Motor neuron (in vitro differentiated cells): Measurements from ENCODE around the gene PRDM5. TPM values are rescaled to one million over a fixed set of nuclear protein-coding genes. Genes with fewer than 3 reads are reported as not detected.

Source experiments
- ATAC-seq, 8 experiments: fragments of 200-7000 bp; cut with Tn5 transposase; replicated peaks in 6 of 8; 2 replicates each; pipeline ENCODE4 v1.8.0; 2021; ENCODE audit warnings: mild to moderate bottlenecking in 8 of 8, moderate library complexity in 8 of 8
- H3K27ac ChIP-seq, 2 donors: fragments of 250-450 bp; sonication (Bioruptor Pico); 2 replicates each; pipeline ENCODE4 v1.9.0; 2021; ENCODE audit warnings: antibody characterized with exemption in 2 of 2, mild to moderate bottlenecking in 2 of 2, moderate library complexity in 1 of 2
- H3K4me1 ChIP-seq, 2 donors: fragments of 250-450 bp; sonication (Bioruptor Pico); replicated peaks in 1 of 2; 2 replicates each; pipeline ENCODE4 v1.6.1; 2021; ENCODE audit warnings: antibody characterized with exemption in 2 of 2, mild to moderate bottlenecking in 2 of 2, moderate library complexity in 1 of 2
- H3K4me3 ChIP-seq, 5 donors: fragments of 250-450 bp; sonication (Bioruptor Pico); 2 replicates each; pipeline ENCODE4 v1.9.0; 2021; ENCODE audit warnings: antibody characterized with exemption in 5 of 5, mild to moderate bottlenecking in 5 of 5, moderate library complexity in 4 of 5
- WGBS, 10 experiments: fragments of 450-650 bp; shearing (Covaris generic); methylation state at CpG; one replicate each; pipeline ENCODE4 v1.0.0; 2022; 5-methylcytosine and 5-hydroxymethylcytosine counted together
- in situ Hi-C, 9 experiments: fragments of 400-800 bp; cut with MboI; loops; one replicate each; pipeline ENCODE4 v1.15.0; 2021; ENCODE audit warnings: low sequenced_read_pairs in 9 of 9, low pct_unique_long_range_greater_than_20kb in 2 of 9; ENCODE audit not compliant: unreplicated experiment in 9 of 9
- total RNA-seq, 8 experiments: library from RNA; unstranded; fragments of 300-600 nt; gene quantifications; 2 replicates each; pipeline versions ENCODE4 v1.2.3 to v1.2.4, GENCODE V29; 2022

The PRDM5 gene
- 10 to 100 TPM in 7 of 8 experiments, 1 to 10 TPM in 1; 6.3 to 23.5 (median 15.4) TPM for total RNA-seq

GRCh38 chr4:120922381-120923206 lies at the start of gene PRDM5:
PRDM5 (minus strand) TSS chr4:120922726; CDS start chr4:120922608, 118 bp downstream.
- Histone ChIP-seq H3K4me1 (peaks cover 9 to 18% of the 10 kb centered on the region in 2 donors), H3K27ac (peak within 1 kb of the TSS; percentile 81 to 90), H3K4me3 (peak within 1 kb of the TSS; percentile 59 to 74 (median 69))
- in situ Hi-C loops: no loop called here
- 0% methylated on average over 1 to 11 of the region's 86 CpGs; no CpG with 5 or more reads in 6 of the 10 experiments for WGBS, 10 experiments
- peak; percentile 47 to 72 (median 69) for ATAC-seq

GRCh38 chr4:120971884-120972283 lies 49.4 kb upstream of the PRDM5 start:
- H3K4me1 ChIP-seq: peaks cover 13% of the 10 kb centered on the region in 2 donors
- no peak overlapping the region for H3K27ac ChIP-seq
- in situ Hi-C loops: no loop called here
- peak in 5 of 8 experiments; percentile 68 to 83 (median 78) for ATAC-seq
- WGBS, 10 experiments: 0 to 88% (median 50%) methylated on average over 1 of the region's 1 CpG; no CpG with 5 or more reads in 7 of the 10 experiments
- no peak overlapping the region for H3K4me3 ChIP-seq

DNA sequence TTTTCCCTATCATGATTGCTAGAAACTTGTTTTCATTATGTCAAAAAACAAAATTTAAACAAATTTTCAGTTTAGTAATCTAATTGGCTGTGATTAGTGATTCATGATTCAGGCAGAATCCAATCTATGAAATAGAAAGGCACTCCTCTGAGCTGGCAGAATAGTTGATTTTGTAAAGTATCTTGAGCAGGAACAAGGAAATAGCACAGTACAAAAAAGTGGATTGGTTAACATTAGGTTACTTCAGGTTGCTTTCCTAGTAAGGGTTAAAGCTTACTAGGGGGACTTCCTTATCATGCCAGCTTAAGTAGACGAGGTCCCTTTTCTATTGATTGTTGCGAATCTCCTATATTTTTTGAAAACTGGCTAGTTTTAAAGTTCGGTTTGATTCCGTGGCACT lies 43.4 kb upstream of the PRDM5 start:
- Histone ChIP-seq H3K27ac (no peak overlapping the region), H3K4me1 (no peaks in the 10 kb centered on the region), H3K4me3 (no peak overlapping the region)
- ATAC-seq: no peak
- WGBS, 10 experiments: 43 to 100% (median 89%) methylated on average over 2 to 4 of the region's 4 CpGs; no CpG with 5 or more reads in 1 of the 10 experiments
- in situ Hi-C loops: no loop called here

- H3K4me1 ChIP-seq: no peaks in the 10 kb centered on the region
- no peak overlapping the region for H3K4me3 ChIP-seq
- in situ Hi-C loops: no loop called here
- ATAC-seq: no peak
- no peak overlapping the region for H3K27ac ChIP-seq
- 0 to 71% (median 11%) methylated on average over 1 of the region's 1 CpG; no CpG with 5 or more reads in 2 of the 10 experiments for WGBS, 10 experiments
Measured at GRCh38 chr4:120964596-120964995, 42.1 kb upstream of the PRDM5 start.

DNA sequence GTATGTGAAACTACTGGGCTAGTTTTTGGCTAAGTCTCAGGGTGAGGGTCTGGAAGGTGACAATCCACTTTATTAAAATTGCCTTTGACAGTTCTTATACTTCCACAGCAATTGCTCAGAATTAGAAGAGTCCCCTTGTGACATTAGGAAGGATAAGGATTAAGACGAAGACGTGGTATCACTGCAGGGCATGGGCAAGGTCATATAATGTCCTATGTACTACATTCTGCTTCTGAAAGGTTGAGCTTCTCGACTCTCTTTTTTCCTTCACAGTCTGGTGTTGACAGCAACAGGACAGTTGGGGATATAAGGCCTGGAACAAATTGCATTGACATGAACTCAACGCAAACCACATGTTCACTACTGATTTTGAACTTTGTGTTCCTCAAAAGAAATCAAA lies 40.9 kb upstream of the PRDM5 start:
- Histone ChIP-seq H3K4me1 (no peaks in the 10 kb centered on the region), H3K27ac (no peak overlapping the region), H3K4me3 (no peak overlapping the region)
- in situ Hi-C loops: no loop called here
- WGBS, 10 experiments: 20 to 100% (median 80%) methylated on average over 1 to 4 of the region's 4 CpGs; no CpG with 5 or more reads in 1 of the 10 experiments
- ATAC-seq: no peak

GRCh38 chr4:120960656-120961267 lies 38.2 kb upstream of the PRDM5 start:
- in situ Hi-C loops: no loop called here
- no peaks in the 10 kb centered on the region for H3K4me1 ChIP-seq
- no peak overlapping the region for H3K4me3 ChIP-seq
- H3K27ac ChIP-seq: no peak overlapping the region
- WGBS, 10 experiments: 17 to 100% (median 100%) methylated on average over 1 to 2 of the region's 2 CpGs; no CpG with 5 or more reads in 3 of the 10 experiments
- peak in 2 of 8 experiments; percentile 66 to 81 for ATAC-seq

- 37 to 100% (median 75%) methylated on average over 1 to 4 of the region's 4 CpGs; no CpG with 5 or more reads in 2 of the 10 experiments for WGBS, 10 experiments
- no peak overlapping the region for H3K4me3 ChIP-seq
- no peak for ATAC-seq
- H3K27ac ChIP-seq: no peak overlapping the region
- no peaks in the 10 kb centered on the region for H3K4me1 ChIP-seq
- in situ Hi-C loops: no loop called here
Measured at GRCh38 chr4:120948382-120948781, 25.9 kb upstream of the PRDM5 start.

GRCh38 chr4:120942776-120943175 lies 20.2 kb upstream of the PRDM5 start:
- no peak for ATAC-seq
- Histone ChIP-seq H3K27ac (no peak overlapping the region), H3K4me3 (no peak overlapping the region), H3K4me1 (no peaks in the 10 kb centered on the region)
- in situ Hi-C loops: no loop called here
- WGBS, 10 experiments: 31 to 94% (median 79%) methylated on average over 2 to 3 of the region's 3 CpGs

DNA sequence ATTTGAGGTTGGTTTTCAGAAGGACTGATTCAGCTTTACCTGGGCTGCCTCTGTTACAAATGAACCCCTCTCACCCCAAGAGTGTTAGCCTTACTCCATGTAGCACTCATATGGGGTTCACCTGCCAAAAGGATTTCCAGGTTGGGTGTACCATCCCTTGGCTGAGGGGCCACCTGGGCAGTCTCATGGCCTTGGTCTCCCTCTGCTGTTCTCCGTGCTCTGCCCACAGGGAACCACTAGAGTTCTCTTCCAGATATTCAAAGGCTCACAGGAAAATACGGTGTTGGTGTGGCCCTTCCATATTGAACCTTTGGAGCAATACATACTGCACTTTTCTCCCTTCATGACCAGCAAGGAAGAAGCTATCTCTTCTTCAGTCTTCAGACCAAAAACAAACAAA lies 18.0 kb upstream of the PRDM5 start:
- Histone ChIP-seq H3K27ac (no peak overlapping the region), H3K4me1 (no peaks in the 10 kb centered on the region), H3K4me3 (no peak overlapping the region)
- no peak for ATAC-seq
- WGBS, 10 experiments: 50 to 100% (median 91%) methylated on average over 1 to 2 of the region's 2 CpGs; no CpG with 5 or more reads in 4 of the 10 experiments
- in situ Hi-C loops: no loop called here

DNA sequence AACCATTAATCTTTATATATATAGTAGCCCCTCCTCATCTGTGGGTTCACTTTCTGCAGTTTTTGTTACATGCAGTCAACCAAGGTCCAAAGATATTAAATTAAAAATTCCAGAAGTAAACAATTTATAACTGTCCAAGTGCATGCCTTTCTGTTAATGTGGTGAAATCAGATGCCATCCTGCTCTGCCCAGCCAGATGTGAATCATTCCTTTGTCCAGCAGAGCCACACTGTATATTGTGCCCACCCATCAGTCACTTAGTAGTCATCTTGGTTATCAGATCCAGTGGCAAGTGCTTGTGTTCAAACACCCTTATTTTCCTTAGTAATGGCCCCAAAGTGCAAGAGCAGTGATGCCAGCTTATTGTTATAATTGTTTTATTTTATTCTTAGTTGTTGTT lies 17.2 kb upstream of the PRDM5 start:
- ATAC-seq: no peak
- H3K4me3 ChIP-seq: no peak overlapping the region
- H3K27ac ChIP-seq: no peak overlapping the region
- H3K4me1 ChIP-seq: no peaks in the 10 kb centered on the region
- in situ Hi-C loops: no loop called here

GRCh38 chr4:120929847-120930246 lies 7.3 kb upstream of the PRDM5 start:
- no peak for ATAC-seq
- Histone ChIP-seq H3K27ac (no peak overlapping the region), H3K4me3 (no peak overlapping the region), H3K4me1 (no peaks in the 10 kb centered on the region)
- 38 to 100% (median 81%) methylated on average over 1 of the region's 1 CpG; no CpG with 5 or more reads in 4 of the 10 experiments for WGBS, 10 experiments
- in situ Hi-C loops: no loop called here

- peaks cover 0 to 4% of the 10 kb centered on the region in 2 donors for H3K4me1 ChIP-seq
Measured at GRCh38 chr4:120927801-120928409, 5.4 kb upstream of the PRDM5 start.

DNA sequence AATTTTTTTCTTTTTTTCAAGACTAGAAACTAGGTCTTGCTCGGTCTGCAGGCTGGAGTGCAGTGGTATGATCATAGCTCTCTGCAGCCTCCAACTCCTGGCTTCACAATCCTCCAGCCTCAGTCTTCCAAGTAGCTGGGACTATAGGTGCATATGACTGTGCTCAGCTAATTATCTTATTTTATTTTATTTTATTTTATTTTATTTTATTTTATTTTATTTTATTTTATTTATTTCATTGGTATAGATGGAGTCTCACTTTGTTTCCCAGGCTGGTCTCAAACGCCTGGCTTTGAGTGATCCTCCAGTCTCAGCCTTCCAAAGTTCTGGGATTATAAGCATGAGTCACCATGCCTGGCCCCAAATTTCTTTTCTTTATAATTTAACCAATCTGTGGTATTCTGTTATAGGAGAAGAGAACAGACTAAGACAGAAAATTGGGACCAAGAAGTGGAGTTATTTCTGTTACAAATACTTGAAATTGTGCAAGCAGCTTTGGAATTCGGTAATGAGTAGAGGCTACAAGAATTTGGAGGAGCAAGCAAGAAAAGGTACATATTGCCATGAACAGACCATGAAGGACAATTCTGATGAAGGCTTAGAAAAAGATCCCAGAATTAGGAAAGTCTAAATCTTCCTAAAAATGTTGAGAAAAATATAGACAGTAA lies 4.0 kb upstream of the PRDM5 start:
- H3K4me1 ChIP-seq: peaks cover 0 to 4% of the 10 kb centered on the region in 2 donors
- H3K4me3 ChIP-seq: no peak overlapping the region
- H3K27ac ChIP-seq: no peak overlapping the region
- 51 to 97% (median 82%) methylated on average over 2 to 3 of the region's 3 CpGs for whole genome bisulfite sequencing, 10 experiments
- in situ Hi-C loops: no loop called here
- no peak for ATAC-seq

More at GRCh38 chr4:120927801-120928409, 5.4 kb upstream of the PRDM5 start:
- in situ Hi-C loops: no loop called here
- no peak for ATAC-seq
- Histone ChIP-seq H3K4me3 (no peak overlapping the region), H3K27ac (no peak overlapping the region)
